ENCODE results near the gene B3GNT8. TPM values are rescaled to one million over a fixed set of nuclear protein-coding genes. Genes with fewer than 3 reads are reported as not detected.
"Not testable (repeated sequence)": the region's sequence is repeated elsewhere in the genome, so short reads cannot be mapped to it uniquely, and the experiment has no call there.

The B3GNT8 gene
- total RNA-seq: 1.6 TPM

GRCh38 chr19:41426952-41427646 is at the start of gene B3GNT8:
TSS of gene B3GNT8 (minus strand) at chr19:41427374. CDS start at chr19:41426778, 596 bp downstream.
- peak; percentile 34 for DNase-seq

- no peak for DNase-seq
Observed at GRCh38 chr19:41476583-41476982, 49.4 kb upstream of the B3GNT8 start.

GRCh38 chr19:41463257-41464256 is 36.4 kb upstream of the B3GNT8 start:
- DNase-seq: not testable (repeated sequence)

- no peak for DNase-seq
Observed at GRCh38 chr19:41462497-41462896, 35.3 kb upstream of the B3GNT8 start.

- no peak for DNase-seq
Observed at GRCh38 chr19:41457241-41457640, 30.1 kb upstream of the B3GNT8 start.

- DNase-seq: no peak
Observed at GRCh38 chr19:41456342-41456918, 29.3 kb upstream of the B3GNT8 start.

- no peak for DNase-seq
Observed at GRCh38 chr19:41455936-41456335, 28.8 kb upstream of the B3GNT8 start.

- no peak for DNase-seq
Observed at GRCh38 chr19:41452584-41453275, 25.6 kb upstream of the B3GNT8 start.

GRCh38 chr19:41449865-41450178 is 22.6 kb upstream of the B3GNT8 start:
- no peak for DNase-seq

GRCh38 chr19:41449079-41449864 is 22.1 kb upstream of the B3GNT8 start:
- no peak for DNase-seq

GRCh38 chr19:41447732-41448332 is 20.7 kb upstream of the B3GNT8 start:
- no peak for DNase-seq

GRCh38 chr19:41445575-41445974 is 18.4 kb upstream of the B3GNT8 start:
- DNase-seq: no peak

GRCh38 chr19:41443813-41444455 is 16.8 kb upstream of the B3GNT8 start:
- no peak for DNase-seq

- DNase-seq: no peak
Observed at GRCh38 chr19:41442473-41443355, 15.5 kb upstream of the B3GNT8 start, which contains the start of gene ERICH4. TSS of gene ERICH4 (plus strand) at chr19:41443156. CDS start at chr19:41443170, 14 bp downstream.

GRCh38 chr19:41441321-41441945 is 14.3 kb upstream of the B3GNT8 start:
- DNase-seq: no peak

- peak; percentile 97 for DNase-seq
Observed at GRCh38 chr19:41439441-41440222, 12.5 kb upstream of the B3GNT8 start, which contains the start of gene DMAC2. TSS of gene DMAC2 (minus strand) at chr19:41439912. CDS start at chr19:41439899, 13 bp downstream.

- DNase-seq: no peak
Observed at GRCh38 chr19:41437944-41438574, 10.9 kb upstream of the B3GNT8 start.

- no peak for DNase-seq
Observed at GRCh38 chr19:41436674-41436951, 9.4 kb upstream of the B3GNT8 start.

Data from skin of body (tissue), 2 donors.